ENCODE results near the gene ANAPC2.

Gene ANAPC2

DNA sequence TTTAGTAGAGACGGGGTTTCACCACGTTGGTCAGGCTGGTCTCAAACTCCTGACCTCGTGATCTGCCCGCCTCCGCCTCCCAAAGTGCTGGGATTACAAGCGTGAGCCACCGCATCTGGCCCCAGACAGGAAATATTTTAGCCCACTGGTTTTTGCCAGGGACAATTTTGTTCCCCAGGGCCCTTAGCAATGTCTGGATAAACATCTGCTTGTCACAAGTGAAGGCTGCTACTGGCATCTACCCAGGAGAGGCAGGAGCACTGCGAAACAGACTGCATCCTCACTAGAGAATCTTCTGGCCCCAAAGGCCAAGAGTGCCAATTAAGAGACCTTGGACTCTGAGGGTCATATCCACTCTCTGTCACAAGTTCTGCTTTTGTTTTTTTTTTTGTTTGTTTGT is 14.6 kb upstream of the ANAPC2 start:
- CTCF ChIA-PET = interaction anchor here (0.6 kb wide), 1 partner anchor 26 kb away, joined by 3 read pairs; no protein-coding TSS in a partner anchor
- POLR2A ChIA-PET = interaction anchor here (0.7 to 2.0 kb wide), 2 partner anchors 13 to 53 kb away, joined by 3 to 6 read pairs; no protein-coding TSS in a partner anchor
- no peak for DNase-seq (ENCODE audit: extremely low spot score)
- no peak for TF ChIP-seq FOXA1 (IDR thresholded peaks at IDR 0.05)
- TF ChIP-seq ZNF384 (IDR thresholded peaks at IDR 0.05) = no peak
- no peak for TF ChIP-seq L3MBTL2 (conservative IDR thresholded peaks at IDR 0.05)
- no peak for TF ChIP-seq SP1 (IDR thresholded peaks at IDR 0.05)
- TF ChIP-seq NFRKB (IDR thresholded peaks at IDR 0.05) = no peak
- TF ChIP-seq LEF1 (IDR thresholded peaks at IDR 0.05; ENCODE audit: borderline replicate concordance) = no peak
- no peak for TF ChIP-seq ARNT (IDR thresholded peaks at IDR 0.05)
- no peak for TF ChIP-seq TARDBP (IDR thresholded peaks at IDR 0.05)
- no peak for TF ChIP-seq ELF4 (IDR thresholded peaks at IDR 0.05)
- no peak for TF ChIP-seq FOXK2 (IDR thresholded peaks at IDR 0.05)
- no peak for TF ChIP-seq SUZ12 (IDR thresholded peaks at IDR 0.05)
- TF ChIP-seq, protein P1, sequence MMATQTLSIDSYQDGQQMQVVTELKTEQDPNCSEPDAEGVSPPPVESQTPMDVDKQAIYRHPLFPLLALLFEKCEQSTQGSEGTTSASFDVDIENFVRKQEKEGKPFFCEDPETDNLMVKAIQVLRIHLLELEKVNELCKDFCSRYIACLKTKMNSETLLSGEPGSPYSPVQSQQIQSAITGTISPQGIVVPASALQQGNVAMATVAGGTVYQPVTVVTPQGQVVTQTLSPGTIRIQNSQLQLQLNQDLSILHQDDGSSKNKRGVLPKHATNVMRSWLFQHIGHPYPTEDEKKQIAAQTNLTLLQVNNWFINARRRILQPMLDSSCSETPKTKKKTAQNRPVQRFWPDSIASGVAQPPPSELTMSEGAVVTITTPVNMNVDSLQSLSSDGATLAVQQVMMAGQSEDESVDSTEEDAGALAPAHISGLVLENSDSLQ (IDR thresholded peaks at IDR 0.05) = no peak

DNA sequence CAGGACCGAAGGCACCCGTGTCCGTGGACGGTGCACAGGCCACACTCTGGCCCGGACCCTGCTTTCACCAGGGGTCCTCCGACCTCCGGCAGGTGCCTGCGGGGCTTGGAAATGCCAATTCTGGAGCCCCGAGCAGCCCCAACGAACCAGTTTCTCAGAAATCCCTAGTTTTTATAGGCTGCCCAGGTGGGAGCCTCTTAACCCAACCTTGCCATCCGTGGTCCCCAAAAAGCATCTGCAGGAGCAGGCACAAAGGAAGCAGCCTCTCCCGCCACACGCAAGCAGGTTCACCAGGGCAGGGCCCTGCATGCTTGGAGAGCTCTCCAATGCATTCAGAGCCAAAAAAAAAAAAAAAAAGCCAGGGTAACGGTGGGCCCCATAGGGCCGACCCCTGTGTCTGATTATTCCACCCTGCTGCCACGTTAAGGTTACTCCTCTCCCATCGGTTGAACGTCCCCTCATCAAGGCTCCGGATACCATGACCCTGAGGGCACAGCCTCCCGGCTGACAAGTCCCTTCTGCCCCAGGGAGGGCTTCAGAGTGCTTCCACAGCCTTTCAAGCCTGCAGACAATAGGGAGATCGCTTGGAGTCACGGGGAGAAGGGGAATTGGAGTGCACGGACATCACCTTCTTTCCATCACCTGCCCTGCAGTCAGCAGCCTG is 13.0 kb upstream of the ANAPC2 start:
- no peak for DNase-seq (ENCODE audit: extremely low spot score)
- CTCF ChIA-PET = interaction anchor here (0.7 kb wide), 1 partner anchor 35 kb away, joined by 3 read pairs; no protein-coding TSS in a partner anchor
- no peak for TF ChIP-seq FOXM1 (IDR thresholded peaks at IDR 0.05; ENCODE audit: borderline replicate concordance)
- no peak for TF ChIP-seq ZNF384 (IDR thresholded peaks at IDR 0.05)
- TF ChIP-seq SUZ12 (IDR thresholded peaks at IDR 0.05) = no peak
- no peak for TF ChIP-seq BHLHE40 (IDR thresholded peaks at IDR 0.05; ENCODE audit: borderline replicate concordance)
- TF ChIP-seq HDGF (IDR thresholded peaks at IDR 0.05; ENCODE audit: borderline replicate concordance) = no peak
- TF ChIP-seq NFRKB (IDR thresholded peaks at IDR 0.05) = no peak
- TF ChIP-seq TARDBP (IDR thresholded peaks at IDR 0.05) = no peak
- TF ChIP-seq, protein P1 (IDR thresholded peaks at IDR 0.05) = no peak
- TF ChIP-seq CTBP1 (IDR thresholded peaks at IDR 0.05; ENCODE audit: borderline replicate concordance) = no peak
- POLR2A ChIA-PET = interaction anchor here (0.9 to 2.0 kb wide), 13 partner anchors 11 to 72 kb away, joined by 3 to 16 read pairs (median 5); partner anchors contain the start of genes ANAPC2, RNF224, SSNA1 and TUBB4B

DNA sequence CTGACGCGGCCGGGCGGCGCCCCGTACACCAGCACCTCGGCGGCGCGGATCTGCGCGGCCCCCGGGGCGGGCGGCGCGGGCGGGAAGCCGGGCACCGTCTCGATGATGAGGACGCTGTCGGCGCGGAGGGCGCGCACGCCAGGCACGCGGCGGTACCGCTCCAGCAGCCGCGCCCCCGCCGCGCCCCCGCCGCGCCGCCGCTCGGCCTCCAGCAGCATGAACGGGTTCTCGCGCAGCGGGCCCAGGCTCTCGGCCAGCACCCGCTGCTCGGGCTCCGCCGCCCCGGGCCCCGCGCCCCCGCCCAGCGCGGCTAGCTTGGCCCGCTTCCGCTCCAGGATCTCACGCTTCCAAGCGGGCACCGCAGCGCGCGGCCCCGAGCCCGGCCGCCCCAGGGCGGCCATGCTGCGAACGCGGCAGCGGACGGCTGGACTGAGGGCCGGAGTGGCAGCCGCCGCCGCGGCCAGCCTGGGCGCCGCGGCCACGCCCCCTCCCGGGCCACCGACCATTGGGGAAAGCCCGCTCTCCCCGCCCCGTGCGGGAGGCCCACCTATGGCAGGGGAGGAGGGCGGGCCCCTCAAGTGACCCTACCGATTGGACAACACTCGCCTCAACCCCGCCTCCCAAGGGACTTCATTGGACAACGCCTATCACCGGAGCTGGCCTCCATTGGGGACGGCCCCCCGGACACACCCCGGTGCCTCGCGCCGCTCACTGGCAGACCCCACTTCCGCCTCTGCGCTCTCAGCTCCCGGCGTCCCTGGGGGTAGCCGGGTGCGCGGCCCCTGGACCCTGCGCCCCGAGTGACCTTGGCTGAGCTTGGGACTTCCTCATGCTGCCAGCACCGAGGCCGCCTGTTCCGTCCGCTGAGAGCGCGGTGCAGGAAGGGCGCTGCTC is 12.2 kb upstream of the ANAPC2 start, which contains the start of gene TPRN:
Gene TPRN (minus strand): TSS at position 431 of the 894 bp plus-strand sequence. CDS start 30 bp downstream, at position 401.
- CTCF ChIA-PET = interaction anchor here (0.7 kb wide), 1 partner anchor 36 kb away, joined by 3 read pairs; no protein-coding TSS in a partner anchor
- TF ChIP-seq HDGF (IDR thresholded peaks at IDR 0.05; ENCODE audit: borderline replicate concordance) = 0 out of 2 replicates have a peak, but pooled peaks have one; percentile 57
- no peak for TF ChIP-seq NFRKB (IDR thresholded peaks at IDR 0.05)
- TF ChIP-seq L3MBTL2 (conservative IDR thresholded peaks at IDR 0.05) = no peak
- no peak for TF ChIP-seq TARDBP (IDR thresholded peaks at IDR 0.05)
- peak; percentile 87 for TF ChIP-seq ELF4 (IDR thresholded peaks at IDR 0.05)
- 0 out of 2 replicates have a peak, but pooled peaks have one; percentile 48 for TF ChIP-seq FOXM1 (IDR thresholded peaks at IDR 0.05; ENCODE audit: borderline replicate concordance)
- TF ChIP-seq ARNT (IDR thresholded peaks at IDR 0.05) = no peak
- TF ChIP-seq, protein P1 (IDR thresholded peaks at IDR 0.05) = peak; percentile 68
- TF ChIP-seq ZNF384 (IDR thresholded peaks at IDR 0.05) = no peak
- TF ChIP-seq LEF1 (IDR thresholded peaks at IDR 0.05; ENCODE audit: borderline replicate concordance) = peak; percentile 50; the same call in 1 of the 2 replicates
- 0 out of 2 replicates have a peak, but pooled peaks have one; percentile 33 for TF ChIP-seq SP1 (IDR thresholded peaks at IDR 0.05)
- TF ChIP-seq FOXA1 (IDR thresholded peaks at IDR 0.05) = no peak
- no peak for TF ChIP-seq FOXK2 (IDR thresholded peaks at IDR 0.05)
- peak; percentile 99 for DNase-seq (ENCODE audit: extremely low spot score)
- POLR2A ChIA-PET = interaction anchor here (0.9 to 2.0 kb wide), 12 partner anchors 10 to 71 kb away, joined by 3 to 16 read pairs (median 4); partner anchors contain the start of genes ANAPC2, RNF224, SSNA1 and TUBB4B

DNA sequence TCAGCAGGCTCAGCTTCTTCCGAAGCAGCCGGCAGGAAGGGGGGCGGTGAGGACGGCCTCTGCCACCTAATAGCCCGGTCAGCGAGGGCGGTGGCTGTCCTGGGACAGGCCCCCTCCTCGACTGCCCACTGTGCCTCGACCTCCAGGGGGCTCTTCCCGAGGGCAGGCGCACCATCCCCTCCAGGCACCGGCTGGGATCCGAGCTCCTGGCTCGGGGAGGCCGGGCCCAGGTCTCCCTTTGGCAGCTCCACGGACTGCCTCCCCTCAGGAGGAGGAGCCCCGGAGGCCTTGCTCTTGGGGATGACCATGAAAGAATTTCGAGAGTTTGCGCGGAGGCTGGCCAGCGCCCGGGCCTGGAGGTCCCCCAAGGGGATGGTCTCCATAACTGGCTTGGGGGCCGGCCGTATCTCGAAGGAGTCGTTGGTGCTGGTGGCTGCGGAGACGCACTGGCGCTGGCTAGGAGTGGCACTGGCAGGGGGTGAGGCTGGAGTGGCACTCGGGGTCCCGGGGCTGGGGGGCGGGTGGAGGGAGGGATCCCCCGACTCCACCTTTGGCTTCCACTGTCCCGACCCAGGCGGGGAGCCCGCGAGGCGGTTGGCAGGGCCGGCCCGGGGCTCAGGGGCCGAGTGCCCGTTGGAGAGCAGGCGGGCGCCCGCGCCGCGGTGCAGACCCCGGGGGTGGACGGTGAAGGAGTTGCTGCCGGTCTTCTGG is 11.2 kb upstream of the ANAPC2 start:
- CTCF ChIA-PET = interaction anchor here (0.6 kb wide), 1 partner anchor 10 kb away, joined by 3 read pairs; no protein-coding TSS in a partner anchor
- TF ChIP-seq FOXA1 (IDR thresholded peaks at IDR 0.05) (no peak), ZNF384 (IDR thresholded peaks at IDR 0.05) (no peak), NFRKB (IDR thresholded peaks at IDR 0.05) (no peak), LEF1 (IDR thresholded peaks at IDR 0.05; ENCODE audit: borderline replicate concordance) (no peak), L3MBTL2 (conservative IDR thresholded peaks at IDR 0.05) (no peak), CTBP1 (IDR thresholded peaks at IDR 0.05; ENCODE audit: borderline replicate concordance) (no peak), FOXM1 (IDR thresholded peaks at IDR 0.05; ENCODE audit: borderline replicate concordance) (no peak), SUZ12 (IDR thresholded peaks at IDR 0.05) (no peak)
- TF ChIP-seq, protein P1 (IDR thresholded peaks at IDR 0.05) = no peak
- POLR2A ChIA-PET = interaction anchor here (1.1 to 3.4 kb wide), 5 partner anchors 11 to 70 kb away, joined by 3 to 19 read pairs (median 4); partner anchors contain the start of genes ANAPC2 and SSNA1
- no peak for DNase-seq (ENCODE audit: extremely low spot score)

All from HEK293T (cell line).